ENCODE results near the gene ZMYND19.
"Not testable (repeated sequence)": the region's sequence is repeated elsewhere in the genome, so short reads cannot be mapped to it uniquely, and the experiment has no call there.

The ZMYND19 gene

DNA sequence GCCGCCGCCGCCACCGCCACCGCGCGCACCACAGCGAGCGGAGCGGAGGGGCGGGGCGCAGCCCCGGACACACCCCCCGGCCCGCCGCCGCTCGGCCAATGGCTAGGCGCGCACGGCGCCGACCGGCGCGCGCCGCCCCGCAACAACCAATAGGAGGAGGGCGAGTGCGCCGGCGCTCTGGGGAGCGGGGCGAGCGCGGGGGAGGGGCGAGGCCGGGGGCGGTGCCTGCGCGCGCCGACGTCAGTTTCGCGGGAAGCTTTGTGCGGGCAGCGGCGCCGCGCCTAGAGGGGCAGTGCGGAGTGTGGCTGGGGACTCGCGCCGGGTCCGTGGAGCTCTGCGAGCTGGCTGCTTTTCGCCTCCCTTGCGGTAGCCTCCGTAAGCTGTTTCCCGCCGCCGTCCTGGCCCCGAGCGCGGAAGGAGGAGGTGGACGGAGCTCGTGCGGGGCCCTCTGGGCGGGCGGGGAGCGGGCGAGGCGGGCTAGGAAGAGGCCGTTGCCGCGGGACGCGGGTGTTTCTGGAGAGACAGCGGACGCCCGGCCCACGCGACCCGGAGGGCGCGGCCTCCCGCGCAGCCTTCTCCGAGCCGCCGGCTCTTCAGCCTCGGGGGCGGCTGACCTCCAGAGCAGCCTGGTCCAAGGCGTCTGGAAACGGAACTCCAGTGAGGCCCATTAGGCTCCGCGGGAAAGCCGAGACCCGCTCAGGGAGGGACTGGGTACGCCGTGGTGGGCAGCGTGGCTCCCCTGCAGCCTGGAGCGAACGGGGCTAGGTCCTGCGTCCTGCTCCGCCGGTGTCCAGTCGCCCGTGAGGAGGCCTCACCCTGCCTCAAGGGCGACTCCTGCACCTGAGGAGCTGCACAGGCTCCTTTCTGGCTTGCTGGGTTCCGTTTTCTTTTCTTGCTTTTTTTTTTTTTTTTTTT lies at the start of gene ZMYND19:
ZMYND19 (minus strand) TSS at position 44 of the 915 bp plus-strand sequence. CDS start 249 bp downstream, outside the sequence.
- peak; percentile 88 for DNase-seq

DNA sequence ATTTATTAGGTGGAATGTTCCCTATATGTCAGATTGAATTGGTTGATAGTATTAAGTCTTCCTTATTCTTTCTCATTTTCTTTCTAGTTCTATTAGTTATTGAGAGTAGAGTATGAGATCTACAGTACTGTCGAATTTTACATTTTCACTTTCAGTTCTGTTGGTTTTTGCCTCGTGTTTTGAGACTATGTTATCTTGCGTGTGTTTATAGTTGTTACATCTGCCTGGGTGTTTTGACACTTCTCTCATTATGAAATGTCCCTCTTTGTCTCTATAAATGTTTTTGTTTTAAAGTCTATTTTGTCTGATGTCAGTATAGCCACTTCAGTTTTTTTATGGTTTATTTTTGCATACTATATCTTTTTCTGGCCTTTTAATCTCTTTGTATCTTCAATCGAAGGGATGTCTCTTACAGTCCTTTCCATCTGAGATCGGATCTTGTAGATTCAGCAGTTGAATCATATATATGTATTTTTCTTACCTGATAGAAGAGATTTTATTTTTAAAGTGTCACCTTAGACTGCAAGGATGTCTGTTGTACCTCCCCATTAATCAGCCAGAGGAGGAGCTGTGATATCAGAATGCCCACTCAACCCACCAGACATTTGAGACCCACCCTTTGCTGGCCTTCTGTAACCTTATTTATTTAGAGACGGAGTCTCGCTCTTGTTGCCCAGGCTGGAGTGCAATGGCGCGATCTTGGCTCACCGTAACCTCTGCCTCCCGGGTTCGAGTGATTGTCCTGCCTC lies 49.2 kb upstream of the ZMYND19 start:
- DNase-seq, result no peak

DNA sequence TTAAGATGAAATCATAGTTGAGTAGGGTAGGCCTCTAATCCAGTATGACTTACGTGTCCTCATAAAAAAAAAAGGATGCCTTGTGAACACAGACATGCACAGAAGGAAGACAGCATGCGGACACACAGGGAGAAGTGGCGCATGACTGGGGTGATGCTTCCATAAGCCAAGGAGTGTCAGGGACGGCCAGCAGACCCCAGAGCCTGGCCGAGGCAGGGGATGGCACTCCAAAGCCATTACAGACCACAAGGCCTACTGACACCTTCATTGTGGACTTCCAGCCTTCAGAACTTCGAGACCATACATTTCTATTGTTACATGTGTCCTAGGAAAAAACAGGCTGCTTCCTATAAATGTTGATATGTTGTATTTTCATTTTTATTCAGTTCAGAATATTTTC lies 48.4 kb upstream of the ZMYND19 start:
- no peak for DNase-seq

DNA sequence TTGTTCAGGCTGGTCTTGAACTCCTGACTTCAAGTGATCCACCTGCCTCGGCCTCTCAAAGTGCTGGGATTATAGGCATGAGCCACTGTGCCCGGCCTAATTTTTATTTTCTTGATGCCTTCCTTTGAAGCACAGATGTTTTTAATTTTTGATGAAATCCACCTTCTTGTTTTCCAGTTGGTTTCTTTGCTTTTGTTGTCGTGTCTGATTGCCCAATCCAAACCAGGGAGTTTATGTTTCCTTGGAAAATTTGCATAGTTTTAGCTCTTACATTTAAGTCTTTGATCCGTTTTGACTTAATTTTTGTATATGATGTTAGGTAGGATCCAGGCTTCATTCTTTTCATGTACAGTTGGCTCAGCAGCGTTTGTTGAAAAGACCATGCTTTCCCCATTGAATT lies 43.7 kb upstream of the ZMYND19 start:
- no peak for DNase-seq

DNA sequence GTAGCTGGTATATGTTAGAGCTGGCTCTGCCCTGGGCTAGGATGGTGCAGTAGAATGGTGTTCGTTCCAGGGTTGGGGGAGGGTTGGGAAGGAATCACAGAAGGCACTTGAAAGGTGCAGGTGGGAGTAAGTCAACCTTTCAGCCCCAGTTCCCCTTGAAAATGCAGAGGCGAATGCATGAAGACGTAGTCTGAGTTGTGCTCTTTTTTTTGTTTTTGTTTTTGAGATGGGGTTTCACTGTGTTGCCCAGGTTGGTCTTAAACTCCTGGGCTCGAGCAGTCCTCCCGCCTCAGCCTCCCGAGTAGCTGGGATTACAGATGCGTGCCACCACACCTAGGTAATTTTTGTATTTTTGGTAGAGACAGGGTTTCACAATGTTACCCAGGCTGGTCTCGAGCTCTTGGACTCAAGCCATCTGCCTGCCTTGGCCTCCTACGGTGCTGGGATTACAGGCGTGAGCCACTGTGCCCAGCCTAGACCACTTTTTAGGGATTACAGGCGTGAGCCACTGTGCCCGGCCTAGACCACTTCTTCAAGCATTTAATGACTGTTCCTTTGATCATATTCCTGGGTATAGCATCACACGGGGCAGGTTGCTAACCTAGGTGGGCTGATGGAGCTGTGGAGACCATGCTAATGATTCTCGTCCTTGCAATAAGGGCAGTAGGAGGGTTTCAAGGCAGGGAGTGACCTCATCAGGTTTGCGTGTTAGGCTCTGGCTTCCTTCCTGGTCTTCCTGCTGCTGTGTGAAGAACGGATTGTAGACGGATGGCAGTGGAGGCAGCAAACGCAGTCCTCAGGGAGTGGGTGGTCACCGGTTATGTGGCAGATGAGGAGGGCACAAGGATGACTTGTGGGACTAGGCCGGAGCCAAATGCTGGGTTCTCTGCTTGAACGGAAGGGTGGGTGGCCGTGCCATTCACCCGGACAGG lies 42.2 kb upstream of the ZMYND19 start:
- no peak for DNase-seq

DNA sequence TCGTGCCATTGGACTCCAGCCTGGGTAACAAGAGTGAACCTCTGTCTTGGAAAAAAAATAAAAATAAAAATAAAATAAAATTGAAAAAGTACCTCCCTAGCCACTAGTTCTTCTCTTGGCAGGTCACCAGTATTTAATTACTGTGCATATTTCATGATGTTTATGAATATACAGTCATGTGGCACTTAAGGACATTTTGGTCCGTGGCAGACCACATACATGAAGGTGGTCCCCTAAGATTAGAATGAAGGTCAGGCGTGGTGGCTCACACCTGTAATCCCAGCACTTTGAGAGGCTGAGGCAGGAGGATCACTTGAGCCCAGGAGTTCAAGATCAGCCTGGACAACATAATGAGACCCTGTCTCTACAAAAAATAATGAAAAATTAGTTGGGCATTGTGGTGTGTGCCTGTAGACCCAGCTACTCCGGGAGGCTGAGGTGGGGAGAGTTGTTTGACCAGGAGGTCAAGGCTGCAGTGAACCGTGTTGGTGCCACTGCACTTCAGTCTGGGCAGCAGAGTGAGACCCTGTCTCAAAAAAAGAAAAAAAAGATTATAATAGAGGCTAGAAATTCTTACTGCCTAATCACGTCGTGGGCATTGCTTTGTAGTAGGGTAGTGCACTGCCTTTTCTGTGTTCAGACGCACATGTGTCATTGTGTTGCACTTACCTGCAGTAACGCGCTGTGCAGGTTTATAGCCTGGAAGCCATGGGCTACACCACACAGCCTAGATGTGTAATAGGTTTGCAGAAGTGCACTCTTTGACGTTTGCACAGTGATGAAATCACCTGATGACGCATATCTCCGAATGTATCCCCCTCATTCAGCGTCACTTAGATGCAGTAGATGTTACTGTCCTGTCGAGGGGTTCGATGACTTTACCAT lies 41.3 kb upstream of the ZMYND19 start:
- DNase-seq, result no peak

DNA sequence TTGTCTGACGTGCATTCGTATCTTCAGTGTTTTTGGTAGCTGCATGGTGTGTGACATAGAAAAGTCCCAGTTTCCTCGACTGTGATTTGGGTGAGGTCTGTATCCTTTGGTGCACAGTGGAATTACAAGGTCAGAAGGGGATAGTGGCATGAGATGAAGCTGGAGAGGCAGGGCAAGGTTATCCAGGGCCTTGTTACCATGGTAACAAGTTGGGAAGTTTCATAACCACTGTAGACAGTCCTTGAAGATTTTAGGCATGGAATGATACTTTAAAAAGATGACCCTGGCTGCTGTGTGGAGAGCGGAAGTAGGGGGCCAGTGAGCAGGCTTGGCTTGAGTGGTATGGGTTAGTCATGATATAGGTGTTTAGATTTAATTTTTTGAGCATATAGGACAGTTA lies 40.4 kb upstream of the ZMYND19 start:
- no peak for DNase-seq

DNA sequence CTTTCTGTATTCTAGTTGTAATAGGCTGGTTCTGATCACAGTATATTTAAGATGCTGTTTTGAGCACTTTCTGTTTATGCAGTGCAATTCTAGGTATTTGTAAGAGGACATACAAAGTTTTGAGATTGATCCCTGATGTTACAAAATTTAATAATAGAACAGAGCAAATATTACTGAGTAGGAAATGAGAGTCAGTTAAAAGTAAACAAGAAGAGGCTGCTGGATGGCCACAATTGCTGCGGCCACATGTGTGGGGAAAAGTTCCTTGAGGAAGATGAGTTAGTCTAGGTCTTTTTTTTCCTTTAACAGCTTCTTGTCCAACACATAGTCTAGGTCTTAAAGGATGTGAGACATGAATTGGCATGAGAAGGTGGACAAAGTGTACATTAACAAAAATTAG lies 39.8 kb upstream of the ZMYND19 start:
- no peak for DNase-seq

DNA sequence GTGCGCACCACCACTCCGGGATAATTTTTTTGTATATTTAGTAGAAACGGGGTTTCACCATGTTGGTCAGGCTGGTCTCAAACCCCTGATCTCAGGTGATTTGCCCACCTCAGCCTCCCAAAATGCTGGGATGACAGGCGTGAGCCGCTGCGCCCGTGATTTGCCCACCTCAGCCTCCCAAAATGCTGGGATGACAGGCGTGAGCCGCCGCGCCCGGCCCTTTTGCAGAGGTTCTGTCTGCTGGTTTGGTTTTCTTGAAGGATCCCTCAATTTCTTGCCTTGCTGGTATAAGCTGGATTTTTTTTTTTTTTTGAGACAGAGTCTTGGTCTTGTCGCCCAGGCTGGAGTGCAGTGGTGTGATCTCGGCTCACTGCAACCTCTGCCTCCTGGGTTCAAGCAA lies 37.1 kb upstream of the ZMYND19 start:
- not testable (repeated sequence) for DNase-seq

DNA sequence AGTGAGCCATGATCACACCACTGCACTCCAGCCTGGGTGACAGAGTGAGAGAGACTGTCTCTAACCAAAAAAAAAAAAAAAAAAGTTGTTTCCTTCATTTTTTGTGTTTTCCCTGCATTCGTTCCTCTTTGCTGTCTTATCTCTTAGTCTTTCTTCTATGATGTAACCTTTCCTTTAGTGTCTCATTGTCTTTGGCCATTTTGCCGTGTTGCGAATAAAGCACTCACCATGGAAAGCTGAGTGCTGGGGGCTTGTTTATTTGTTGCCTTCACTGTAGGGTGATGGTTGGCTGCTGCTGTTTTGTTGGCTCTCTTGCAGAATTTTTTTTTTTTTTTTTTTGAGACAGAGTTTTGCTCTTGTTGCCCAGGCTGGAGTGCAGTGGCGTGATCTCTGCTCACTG lies 36.2 kb upstream of the ZMYND19 start:
- DNase-seq, result no peak

DNA sequence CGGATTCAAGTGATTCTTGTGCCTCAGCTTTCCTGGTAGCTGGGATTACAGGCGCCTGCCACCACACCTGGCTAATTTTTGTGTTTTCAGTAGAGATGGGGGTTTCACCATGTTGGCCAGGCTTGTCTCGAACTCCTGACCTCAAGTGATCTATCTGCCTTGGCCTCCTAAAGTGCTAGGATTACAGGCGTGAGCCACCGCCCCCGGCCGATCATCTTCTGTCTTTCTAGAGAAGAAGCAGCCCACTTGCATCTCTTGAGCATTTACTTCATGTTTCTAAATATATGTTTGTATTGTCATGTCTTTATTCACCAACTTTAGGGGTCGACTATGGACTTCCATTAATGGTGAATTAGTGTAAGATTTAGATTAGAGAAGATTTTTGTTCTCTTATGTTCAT lies 31.9 kb upstream of the ZMYND19 start:
- not testable (repeated sequence) for DNase-seq

DNA sequence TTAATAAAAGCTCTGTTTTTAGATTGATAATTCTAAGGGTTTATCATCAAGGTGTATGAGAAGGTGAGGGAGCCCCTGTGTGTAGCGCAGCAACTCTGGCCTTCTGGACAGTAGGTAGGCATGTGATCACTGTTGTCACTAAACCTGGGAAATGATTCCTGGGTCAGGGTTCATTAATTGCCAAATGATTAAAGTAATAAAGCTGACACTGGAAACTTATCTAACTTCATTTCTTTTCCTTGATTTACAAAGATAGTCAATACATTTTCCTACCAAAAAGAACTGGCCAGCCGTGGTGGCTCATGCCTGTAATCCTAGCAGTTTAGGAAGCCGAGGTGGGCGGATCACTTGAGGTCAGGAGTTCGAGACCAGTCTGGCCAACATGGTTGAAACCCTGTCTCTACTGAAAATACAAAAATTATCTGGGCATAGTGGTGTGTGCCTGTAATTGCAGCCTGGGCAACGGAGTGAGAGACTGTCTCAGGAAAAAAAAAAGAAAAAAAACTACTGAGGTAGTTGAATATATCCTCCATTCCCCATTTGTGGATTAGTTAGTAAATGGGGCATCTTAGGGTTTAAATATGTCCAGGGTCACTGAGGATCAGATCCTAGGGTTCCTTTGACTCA lies 30.9 kb upstream of the ZMYND19 start:
- no peak for DNase-seq

DNA sequence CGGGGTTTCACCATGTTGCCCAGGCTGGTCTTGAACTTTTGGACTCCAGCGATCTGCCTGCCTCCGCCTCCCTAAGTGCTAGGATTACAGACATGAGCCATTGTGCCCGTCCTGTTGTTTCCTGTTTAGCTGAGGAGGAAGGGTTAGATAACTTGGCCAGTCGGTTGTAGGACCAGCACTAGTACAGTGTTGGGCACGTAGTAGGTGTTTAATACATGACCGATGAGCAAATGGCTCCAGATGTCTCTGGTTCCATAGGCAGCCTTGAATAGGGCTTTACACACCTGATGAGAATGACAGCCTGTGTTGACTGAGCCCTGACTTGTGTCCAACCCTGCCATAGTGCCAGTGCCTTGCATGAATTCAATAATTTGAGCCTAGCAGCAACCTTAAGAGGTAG lies 30.3 kb upstream of the ZMYND19 start:
- DNase-seq, result no peak

DNA sequence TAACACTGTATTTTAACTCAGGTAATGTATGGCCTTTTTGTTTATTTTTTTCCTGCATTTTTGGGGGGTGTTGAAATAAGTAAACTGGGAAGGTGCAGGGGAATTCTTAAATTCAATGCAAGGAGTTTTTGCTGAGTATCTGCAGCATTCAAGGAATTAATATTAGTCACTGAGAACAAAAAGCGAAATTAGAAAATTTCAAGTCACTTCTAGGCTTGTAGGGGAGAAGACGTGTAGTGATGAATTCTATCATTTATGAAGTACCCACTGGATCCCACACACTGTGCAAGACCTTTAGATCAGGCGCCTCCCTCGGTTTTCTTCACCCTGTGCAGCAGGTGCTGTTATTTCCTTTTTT lies 29.7 kb upstream of the ZMYND19 start:
- DNase-seq, result no peak

DNA sequence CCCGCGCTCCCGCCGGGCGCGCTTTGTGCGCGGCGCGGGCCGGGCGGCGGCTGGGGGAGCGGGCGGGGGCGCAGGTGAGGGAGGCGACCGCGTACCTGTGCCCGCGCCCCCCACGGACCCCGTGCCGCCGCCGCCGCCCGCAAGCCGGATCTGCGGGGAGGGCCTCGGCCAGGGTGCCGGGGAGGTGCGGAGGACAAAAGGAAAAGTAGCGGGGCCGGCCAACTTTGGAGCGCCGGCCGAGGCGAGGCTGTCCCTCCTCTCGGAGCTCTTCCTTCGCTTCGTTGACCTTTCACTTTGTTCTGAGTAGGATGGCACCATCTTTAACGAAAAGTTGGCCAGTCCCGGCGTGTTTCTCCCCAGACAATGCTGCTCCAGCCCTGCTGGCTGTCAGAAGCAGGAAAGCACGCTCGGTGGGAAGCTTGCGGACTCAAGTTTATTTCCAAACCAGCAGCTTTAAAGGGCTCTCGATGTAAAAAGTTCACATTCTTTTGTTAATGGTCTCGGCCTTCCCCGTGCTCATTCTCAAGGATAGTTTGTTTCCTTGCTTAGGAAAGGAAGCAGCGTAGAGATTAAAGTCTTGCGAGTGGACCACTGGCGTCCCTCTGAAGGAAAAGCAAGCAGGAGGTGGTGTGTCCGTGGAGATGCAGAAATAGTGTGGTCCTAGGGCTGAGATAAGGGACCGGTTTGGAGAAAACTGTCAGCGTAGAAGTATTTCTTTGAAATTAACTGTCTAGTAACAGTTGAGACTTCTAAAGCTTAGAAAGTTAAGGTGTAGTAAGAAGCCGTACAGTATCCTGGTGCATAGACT lies 29.1 kb upstream of the ZMYND19 start:
- no peak for DNase-seq

DNA sequence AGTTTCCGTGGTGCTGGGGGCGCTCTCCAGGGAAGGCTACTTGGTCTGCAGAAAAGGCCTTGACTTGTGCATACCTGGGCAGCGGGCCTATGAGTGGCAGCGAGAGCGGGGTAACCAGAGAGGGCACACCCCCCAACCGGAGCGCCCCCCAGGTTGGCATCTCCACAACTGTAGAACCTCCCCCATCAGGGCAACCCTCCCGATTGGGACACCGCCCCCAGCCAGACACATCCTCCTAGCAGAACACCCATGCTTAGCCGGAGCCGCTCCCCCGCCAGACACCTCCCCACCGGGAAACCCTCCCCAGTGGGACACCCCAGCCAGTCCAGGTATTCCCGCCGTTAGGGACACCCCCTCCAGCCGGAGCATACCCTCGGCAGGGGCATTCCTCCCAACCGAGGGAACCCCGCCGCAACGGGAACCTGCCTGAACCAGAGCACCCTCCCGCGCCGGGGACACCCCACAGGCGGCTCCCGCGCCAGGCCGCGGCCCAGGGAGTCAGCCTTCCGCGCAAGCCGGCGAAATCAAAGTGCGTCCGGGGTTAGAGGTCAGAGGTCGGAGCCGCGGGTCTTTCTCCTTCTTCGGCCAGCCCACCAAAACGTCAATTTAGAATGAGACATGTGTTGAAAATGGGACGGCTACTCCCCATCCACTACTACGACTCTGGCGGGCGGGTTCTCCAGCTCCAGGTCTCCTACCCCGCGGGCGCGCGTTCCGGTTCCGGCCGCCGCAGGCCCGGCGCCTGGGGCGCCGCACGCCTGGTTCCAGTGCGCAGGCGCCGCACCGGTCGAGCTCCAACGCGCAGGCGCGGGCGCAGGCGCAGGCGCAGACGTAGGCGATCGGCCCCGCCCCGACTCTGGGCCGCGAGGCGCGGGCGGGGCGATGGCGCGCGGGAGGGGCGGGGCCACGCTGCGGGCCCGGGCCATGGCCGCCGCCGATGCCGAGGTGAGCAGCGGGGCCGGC lies 28.1 kb upstream of the ZMYND19 start, which contains the start of gene EHMT1:
EHMT1 (plus strand) TSS at position 901 of the 963 bp plus-strand sequence; CDS start at position 925, 24 bp downstream.
- DNase-seq, result peak; percentile 86

DNA sequence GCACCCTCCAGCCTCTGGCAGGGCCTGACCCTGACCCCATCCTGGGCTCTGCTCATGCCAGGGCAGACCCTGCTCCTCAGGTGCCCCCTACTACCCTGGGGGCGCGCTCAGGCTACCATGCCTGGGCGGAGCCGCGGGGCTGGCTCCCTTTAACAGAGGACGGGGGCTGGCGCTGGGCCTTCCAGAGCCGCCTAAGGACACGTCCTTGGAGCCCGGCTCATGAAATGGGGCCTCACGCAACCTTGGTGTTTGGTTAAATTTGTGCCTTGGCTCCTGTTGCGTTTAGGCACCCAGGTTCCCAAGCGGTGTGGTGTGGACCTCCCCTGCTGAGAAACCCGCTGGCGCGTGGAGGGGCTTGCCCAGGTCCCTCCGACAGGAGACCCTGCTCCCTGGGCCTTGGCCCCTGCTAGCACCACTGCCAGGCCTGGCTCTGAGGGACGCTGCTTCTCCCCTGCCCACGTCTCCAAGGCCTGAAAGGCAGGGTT lies 25.1 kb upstream of the ZMYND19 start:
- DNase-seq, result no peak

DNA sequence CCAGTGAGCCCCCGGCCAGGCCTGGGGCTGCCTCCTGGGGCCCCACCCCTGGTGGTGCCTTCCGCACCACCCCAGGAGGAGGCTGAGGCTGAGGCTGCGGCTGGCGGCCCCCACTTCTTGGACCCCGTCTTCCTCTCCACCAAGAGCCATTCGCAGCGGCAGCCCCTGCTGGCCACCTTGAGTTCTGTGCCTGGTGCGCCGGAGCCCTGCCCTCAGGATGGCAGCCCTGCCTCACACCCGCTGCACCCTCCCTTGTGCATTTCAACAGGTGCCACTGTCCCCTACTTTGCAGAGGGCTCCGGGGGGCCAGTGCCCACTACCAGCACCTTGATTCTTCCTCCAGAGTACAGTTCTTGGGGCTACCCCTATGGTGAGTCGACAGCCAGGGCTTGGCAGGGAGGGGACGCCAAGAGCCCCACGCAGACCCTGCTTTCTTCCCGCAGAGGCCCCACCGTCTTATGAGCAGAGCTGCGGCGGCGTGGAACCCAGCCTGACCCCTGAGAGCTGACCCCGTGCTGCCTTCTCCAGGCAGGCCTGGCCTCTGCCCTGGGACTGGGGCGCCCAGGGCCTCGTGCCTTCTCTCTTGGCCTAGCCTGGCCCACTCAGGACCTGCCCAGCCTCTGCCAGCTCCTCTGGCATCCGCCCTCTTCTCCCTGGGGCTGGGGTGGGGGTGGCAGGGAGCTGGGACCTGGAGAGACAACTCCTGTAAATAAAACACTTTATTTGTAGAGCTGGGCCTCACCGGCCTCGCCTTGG lies 24.5 kb upstream of the ZMYND19 start:
- no peak for DNase-seq
